T-helper 17 cell (primary cell): ENCODE results near the gene PDE9A. TPM values are rescaled to one million over a fixed set of nuclear protein-coding genes. Genes with fewer than 3 reads are reported as not detected.

Source experiments
- total RNA-seq, 4 donors: library from RNA in 2 of 4; stranded (reverse) in 2 of 4; gene quantifications; one replicate each; pipeline ENCODE4 v1.2.3 and lab custom pipeline; 2022 to 2026

PDE9A gene
- total RNA-seq, 2 donors from 2014 or later, result 4.9 to 6.6 TPM

Other genes starting within 250 kb of the PDE9A start
- gene UBASH3A, start 249.7 kb upstream of the PDE9A start, total RNA-seq, result 10 to 100 TPM; 49.5 to 50.3 TPM
- under 1 TPM in 1 of 2 donors, not detected in 1; 0.47 TPM for gene RSPH1, start 157.4 kb upstream of the PDE9A start, total RNA-seq
- gene SLC37A1, start 139.8 kb upstream of the PDE9A start, total RNA-seq, result 10 to 100 TPM; 21.0 to 24.0 TPM
- gene WDR4, start 225.9 kb downstream of the PDE9A start, total RNA-seq, result 10 to 100 TPM; 15.4 to 23.5 TPM
- gene NDUFV3, start 239.7 kb downstream of the PDE9A start, total RNA-seq, result 10 to 100 TPM; 17.8 to 18.0 TPM